Naive B cell (primary cell): ENCODE data around the gene FBXL13. TPM values are rescaled to one million over a fixed set of nuclear protein-coding genes. Genes with fewer than 3 reads are reported as not detected.
"Not testable (repeated sequence)": the region's sequence is repeated elsewhere in the genome, so short reads cannot be mapped to it uniquely, and the experiment has no call there.

ENCODE experiments used
- ATAC-seq, 2 donors: fragments of 150-1000 bp; cut with Tn5 transposase; 2 replicates each; pipeline ENCODE4 v1.10.0; 2021; ENCODE audit warnings: low read depth in 2 of 2, mild to moderate bottlenecking in 2 of 2, moderate library complexity in 2 of 2
- DNase-seq: peaks from one replicate; pipeline ENCODE4 v3.0.0; 2022
- H3K27ac Mint-ChIP-seq, 6 donors: one replicate each; pipeline ENCODE4 v1.8.0; 2020 to 2022; ENCODE audit warnings: mild to moderate bottlenecking in 6 of 6, mixed read lengths in 6 of 6, moderate library complexity in 5 of 6, inconsistent platforms in 2 of 6
- H3K27me3 Mint-ChIP-seq, 3 donors: one replicate each; pipeline ENCODE4 v1.8.0; 2021 to 2022; ENCODE audit warnings: mixed read lengths in 3 of 3, mild to moderate bottlenecking in 1 of 3
- H3K36me3 Mint-ChIP-seq, 2 donors: one replicate each; pipeline ENCODE4 v1.8.0; 2020 to 2022; ENCODE audit warnings: mixed read lengths in 2 of 2, inconsistent platforms in 1 of 2, mild to moderate bottlenecking in 1 of 2
- H3K4me1 Mint-ChIP-seq, 3 donors: one replicate each; pipeline ENCODE4 v1.8.0; 2020 to 2022; ENCODE audit warnings: mixed read lengths in 3 of 3, inconsistent platforms in 1 of 3, mild to moderate bottlenecking in 1 of 3, moderate library complexity in 1 of 3
- H3K4me3 Mint-ChIP-seq, 8 donors: one replicate each; pipeline ENCODE4 v1.8.0; 2020 to 2022; ENCODE audit warnings: mild to moderate bottlenecking in 8 of 8, mixed read lengths in 8 of 8, moderate library complexity in 8 of 8, inconsistent platforms in 2 of 8
- H3K9me3 Mint-ChIP-seq, 7 donors: one replicate each; pipeline ENCODE4 v1.8.0; 2020 to 2022; ENCODE audit warnings: mixed read lengths in 7 of 7, mild to moderate bottlenecking in 5 of 7, inconsistent platforms in 2 of 7, moderate library complexity in 1 of 7
- polyA plus RNA-seq, 6 donors: library from polyadenylated mRNA; unstranded; fragments of 300-500 nt; fragmentation: Illumina TruSeq; gene quantifications; one replicate each; pipeline ENCODE4 v1.2.3, GENCODE V29; 2021; ENCODE audit warnings: low read depth in 6 of 6

FBXL13 gene
- polyA plus RNA-seq, 6 donors from 2014 or later, result 0.45 to 1.8 (median 0.72) TPM; not detected in 1

DNA sequence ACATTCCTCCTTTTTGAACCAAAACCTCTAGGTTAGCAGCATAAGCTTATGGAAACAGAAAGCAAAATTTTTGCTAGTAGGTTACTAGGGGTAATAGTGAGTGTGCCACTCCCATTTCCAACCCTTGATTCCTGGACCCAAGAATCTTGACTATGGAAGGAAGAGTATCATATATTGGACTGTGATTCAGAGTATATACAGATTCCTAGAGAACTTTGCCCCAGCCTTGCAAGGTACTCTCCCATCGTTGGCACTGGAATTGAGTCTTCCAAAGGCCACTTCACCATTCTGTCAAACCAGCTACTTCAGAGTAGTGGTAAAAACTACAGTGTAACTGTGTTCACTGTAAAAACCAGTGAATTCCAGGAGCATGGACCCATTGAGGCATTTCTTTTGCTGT, 92.4 kb downstream of the FBXL13 start:
- Mint-ChIP-seq H3K27me3 (no peaks in the 10 kb centered on the region), H3K27ac (no peak overlapping the region), H3K9me3 (peaks cover 0 to 3% (median 0%) of the 10 kb centered on the region in 7 donors), H3K4me1 (no peaks in the 10 kb centered on the region), H3K36me3 (no peaks in the 10 kb centered on the region), H3K4me3 (no peak overlapping the region)
- DNase-seq, result no peak
- no peak for ATAC-seq

DNA sequence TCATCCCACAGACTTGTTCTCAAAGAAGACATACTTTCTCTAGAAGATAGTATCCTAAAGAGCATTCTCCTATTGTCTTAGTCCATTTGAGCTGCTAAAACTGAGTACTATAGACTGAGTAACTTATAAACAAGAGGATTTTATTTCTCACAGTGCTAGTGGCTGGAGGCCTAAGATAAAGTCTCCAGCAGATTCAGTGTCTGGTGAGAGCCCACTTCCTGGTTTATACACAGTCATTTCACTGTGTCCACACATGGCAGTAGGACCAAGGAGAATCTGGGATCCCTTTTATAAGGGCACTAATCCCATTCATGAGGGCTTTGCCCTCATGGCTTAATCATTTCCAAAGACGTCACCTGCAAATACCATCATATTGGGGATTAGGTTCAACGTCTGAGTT, 93.1 kb downstream of the FBXL13 start:
- Mint-ChIP-seq H3K4me3 (no peak overlapping the region), H3K4me1 (no peaks in the 10 kb centered on the region), H3K9me3 (peaks cover 0 to 6% (median 0%) of the 10 kb centered on the region in 7 donors), H3K27ac (peak overlapping the region in 2 of 6 donors; percentile 30 to 60), H3K27me3 (no peaks in the 10 kb centered on the region), H3K36me3 (no peaks in the 10 kb centered on the region)
- ATAC-seq (no peak), DNase-seq (no peak)

DNA sequence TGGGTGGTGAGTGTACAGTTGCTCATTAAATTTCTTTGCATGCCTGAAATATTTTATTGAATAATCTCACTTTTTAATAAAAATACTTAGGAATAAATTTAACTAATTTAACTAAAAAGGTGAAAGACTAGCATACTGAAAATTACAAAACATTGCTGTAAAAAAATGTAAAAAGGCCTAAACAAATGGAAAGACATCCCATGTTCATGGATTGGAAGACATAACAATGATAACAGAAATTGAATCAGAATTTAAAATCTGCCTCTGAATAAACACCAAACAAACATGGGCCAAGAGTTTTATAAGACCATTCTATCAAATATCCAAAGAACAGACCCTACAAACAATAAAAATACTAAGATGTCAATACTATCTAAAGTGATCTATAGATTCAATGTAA, 94.9 kb downstream of the FBXL13 start:
- Mint-ChIP-seq H3K36me3 (no peaks in the 10 kb centered on the region), H3K4me1 (no peaks in the 10 kb centered on the region), H3K27me3 (no peaks in the 10 kb centered on the region), H3K27ac (no peak overlapping the region), H3K4me3 (no peak overlapping the region), H3K9me3 (peaks cover 0 to 6% (median 0%) of the 10 kb centered on the region in 7 donors)
- no peak for DNase-seq
- ATAC-seq, result no peak

DNA sequence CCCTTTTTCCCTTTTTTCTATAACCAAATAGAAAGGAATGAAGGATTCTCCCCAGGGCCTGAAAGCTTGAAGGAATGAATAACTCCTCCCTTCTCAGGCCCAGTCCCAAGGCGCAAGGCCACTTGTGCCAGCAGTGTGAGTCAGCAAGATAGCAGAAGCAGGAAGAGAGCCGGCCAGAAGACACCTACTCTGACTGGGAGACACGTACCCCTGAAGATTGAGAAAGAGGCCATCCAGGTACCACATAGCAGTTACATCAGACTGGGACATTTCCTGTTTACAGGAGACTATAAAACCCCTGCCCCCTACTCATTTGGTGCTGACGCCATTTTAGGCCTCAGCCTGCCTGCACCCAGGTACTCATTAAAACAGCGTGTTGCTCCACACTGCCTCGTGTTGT, 96.3 kb downstream of the FBXL13 start:
- H3K27me3 Mint-ChIP-seq, result no peaks in the 10 kb centered on the region
- H3K9me3 Mint-ChIP-seq, result peaks cover 0 to 6% (median 0%) of the 10 kb centered on the region in 7 donors
- H3K36me3 Mint-ChIP-seq, result no peaks in the 10 kb centered on the region
- ATAC-seq, result no peak
- no peaks in the 10 kb centered on the region for H3K4me1 Mint-ChIP-seq
- H3K4me3 Mint-ChIP-seq, result no peak overlapping the region
- no peak for DNase-seq
- H3K27ac Mint-ChIP-seq, result no peak overlapping the region

DNA sequence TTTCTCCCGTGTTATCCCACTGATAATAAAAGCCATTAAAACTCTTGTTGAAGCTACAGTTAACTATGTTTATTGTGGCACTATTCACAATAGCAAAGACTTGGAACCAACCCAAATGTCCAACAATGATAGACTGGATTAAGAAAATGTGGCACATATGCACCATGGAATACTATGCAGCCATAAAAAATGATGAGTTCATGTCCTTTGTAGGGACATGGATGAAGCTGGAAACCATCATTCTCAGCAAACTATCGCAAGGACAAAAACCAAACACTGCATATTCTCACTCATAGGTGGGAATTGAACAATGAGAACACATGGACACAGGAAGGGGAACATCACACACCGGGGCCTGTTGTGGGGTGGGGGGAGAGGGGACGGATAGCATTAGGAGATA, 97.0 kb downstream of the FBXL13 start:
- not testable (repeated sequence) for H3K9me3 Mint-ChIP-seq, H3K4me1 Mint-ChIP-seq, H3K36me3 Mint-ChIP-seq, H3K4me3 Mint-ChIP-seq, DNase-seq, ATAC-seq, H3K27ac Mint-ChIP-seq, H3K27me3 Mint-ChIP-seq

DNA sequence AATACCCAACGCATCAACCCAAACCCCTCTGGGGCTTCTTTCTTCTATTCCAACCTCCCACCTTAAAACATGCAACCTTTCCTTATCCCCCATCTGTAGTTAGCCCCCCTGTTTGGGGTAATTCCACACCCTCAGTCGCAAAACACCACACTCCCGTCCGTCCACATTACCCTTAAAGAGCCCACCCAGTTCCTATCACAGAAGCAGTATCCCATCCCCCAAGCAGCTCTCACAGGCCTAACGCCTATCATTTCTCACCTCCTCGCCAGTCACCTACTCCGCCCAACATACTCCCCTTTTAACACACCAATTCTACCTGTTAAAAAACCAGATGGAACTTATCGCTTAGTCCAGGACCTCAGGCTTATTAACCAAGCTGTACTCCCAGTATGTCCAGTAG, 98.1 kb downstream of the FBXL13 start:
- ATAC-seq (no peak), DNase-seq (no peak)
- H3K27ac Mint-ChIP-seq, result peak overlapping the region in 1 of 6 donors; percentile 86
- H3K9me3 Mint-ChIP-seq, result peaks cover 0 to 3% (median 0%) of the 10 kb centered on the region in 7 donors
- no peaks in the 10 kb centered on the region for H3K4me1 Mint-ChIP-seq
- H3K36me3 Mint-ChIP-seq, result no peaks in the 10 kb centered on the region
- H3K27me3 Mint-ChIP-seq, result no peaks in the 10 kb centered on the region
- H3K4me3 Mint-ChIP-seq, result no peak overlapping the region

DNA sequence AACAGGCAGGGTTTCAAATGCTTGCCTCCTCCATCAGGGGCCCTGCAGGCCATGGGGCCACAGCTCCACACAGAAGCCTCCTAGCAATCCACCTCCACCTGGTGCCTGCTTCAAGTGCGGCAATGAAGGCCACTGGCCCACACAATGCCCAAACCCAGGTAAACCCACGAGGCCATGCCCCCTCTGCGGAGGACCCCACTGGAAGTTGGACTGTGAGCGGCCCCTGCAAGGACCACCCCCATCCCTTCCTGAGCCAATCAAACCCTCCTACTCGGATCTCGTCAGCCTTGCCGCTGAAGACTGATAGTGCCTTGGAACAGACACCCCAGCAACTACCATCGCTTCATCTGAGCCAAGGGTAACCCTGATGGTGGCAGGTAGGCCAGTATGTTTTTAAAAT, 98.7 kb downstream of the FBXL13 start:
- no peak overlapping the region for H3K4me3 Mint-ChIP-seq
- H3K27ac Mint-ChIP-seq, result no peak overlapping the region
- H3K9me3 Mint-ChIP-seq, result peaks cover 0 to 3% (median 0%) of the 10 kb centered on the region in 7 donors
- H3K27me3 Mint-ChIP-seq, result no peaks in the 10 kb centered on the region
- DNase-seq (no peak), ATAC-seq (no peak)
- no peaks in the 10 kb centered on the region for H3K4me1 Mint-ChIP-seq
- no peaks in the 10 kb centered on the region for H3K36me3 Mint-ChIP-seq

DNA sequence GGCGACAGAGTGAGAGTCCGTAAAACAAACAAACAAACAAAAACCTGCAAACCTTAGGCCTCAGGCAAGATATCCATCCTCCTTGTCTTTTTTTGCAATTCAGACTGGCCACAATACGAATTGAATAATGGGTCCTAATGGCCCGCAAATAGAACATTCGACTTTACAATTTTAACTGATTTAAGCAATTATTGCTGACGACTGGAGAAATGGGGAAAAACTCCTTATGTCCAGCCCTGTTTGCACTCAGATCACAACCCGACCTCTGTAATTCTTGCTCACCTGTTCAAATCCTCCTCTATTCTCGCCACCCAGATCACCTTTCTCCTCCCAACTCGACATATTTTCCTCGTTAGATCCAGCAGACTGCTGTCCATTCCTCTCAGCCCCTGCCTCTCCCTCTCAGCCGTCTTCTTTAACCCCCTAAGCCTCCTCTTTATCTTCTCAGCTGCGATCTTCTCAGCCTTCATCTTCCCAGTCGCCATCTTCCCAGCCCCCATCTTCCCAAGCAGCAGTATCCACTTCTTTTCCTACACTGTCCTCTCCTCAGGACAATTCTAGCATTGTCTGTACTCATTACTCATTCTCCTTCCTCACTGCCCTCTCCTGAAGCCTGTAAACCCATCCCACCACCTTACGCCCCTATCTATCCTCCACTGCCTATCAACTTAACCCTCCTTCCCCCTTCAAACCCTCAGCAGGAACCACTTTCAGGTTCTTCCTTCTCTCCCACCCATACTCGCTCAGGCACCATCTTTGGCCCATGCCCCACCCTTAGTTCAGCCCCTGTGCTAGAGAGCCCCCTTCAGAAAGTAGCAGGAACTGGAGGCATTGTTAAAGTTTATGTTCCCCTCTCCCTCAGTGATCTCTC, 100.0 kb downstream of the FBXL13 start:
- H3K27me3 Mint-ChIP-seq, result no peaks in the 10 kb centered on the region
- ATAC-seq (no peak), DNase-seq (no peak)
- peak overlapping the region in 1 of 6 donors; percentile 5 for H3K27ac Mint-ChIP-seq
- peaks cover 0 to 3% (median 0%) of the 10 kb centered on the region in 7 donors for H3K9me3 Mint-ChIP-seq
- H3K36me3 Mint-ChIP-seq, result no peaks in the 10 kb centered on the region
- peak overlapping the region in 1 of 8 donors; percentile 9 for H3K4me3 Mint-ChIP-seq
- no peaks in the 10 kb centered on the region for H3K4me1 Mint-ChIP-seq

DNA sequence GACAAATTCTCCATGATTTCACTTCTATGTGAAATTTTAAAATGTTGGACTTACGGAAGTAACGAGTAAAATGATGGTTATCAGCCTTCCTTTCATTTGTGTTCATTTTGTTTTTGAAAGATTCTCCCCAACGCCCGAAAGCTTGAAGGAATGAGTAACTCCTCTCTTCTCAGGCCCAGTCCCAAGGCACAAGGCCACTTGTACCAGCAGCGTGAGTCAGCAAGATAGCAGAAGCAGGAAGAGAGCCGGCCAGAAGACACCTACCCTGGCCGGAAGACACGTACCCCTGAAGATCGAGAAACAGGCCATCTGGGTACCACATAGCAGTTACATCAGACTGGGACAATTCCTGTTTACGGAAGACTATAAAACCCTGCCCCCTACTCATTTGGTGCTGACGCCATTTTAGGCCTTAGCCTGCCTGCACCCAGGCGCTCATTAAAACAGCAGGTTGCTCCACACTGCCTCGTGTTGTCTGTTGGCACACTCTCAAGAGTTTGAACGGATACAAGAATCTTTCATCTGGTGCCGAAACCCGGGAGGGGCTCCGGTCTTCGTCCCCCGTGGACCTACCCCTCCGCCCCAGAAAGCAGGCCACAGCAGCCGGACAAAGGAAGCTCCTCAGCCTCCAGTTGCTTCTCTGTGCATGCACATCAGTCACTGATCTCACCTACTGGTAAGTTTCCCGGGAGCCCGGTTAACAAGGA, 101.3 kb downstream of the FBXL13 start:
- Mint-ChIP-seq H3K27me3 (no peaks in the 10 kb centered on the region), H3K36me3 (no peaks in the 10 kb centered on the region), H3K27ac (no peak overlapping the region), H3K4me1 (no peaks in the 10 kb centered on the region), H3K9me3 (peaks cover 0 to 3% (median 0%) of the 10 kb centered on the region in 7 donors), H3K4me3 (no peak overlapping the region)
- ATAC-seq, result no peak
- DNase-seq, result no peak

DNA sequence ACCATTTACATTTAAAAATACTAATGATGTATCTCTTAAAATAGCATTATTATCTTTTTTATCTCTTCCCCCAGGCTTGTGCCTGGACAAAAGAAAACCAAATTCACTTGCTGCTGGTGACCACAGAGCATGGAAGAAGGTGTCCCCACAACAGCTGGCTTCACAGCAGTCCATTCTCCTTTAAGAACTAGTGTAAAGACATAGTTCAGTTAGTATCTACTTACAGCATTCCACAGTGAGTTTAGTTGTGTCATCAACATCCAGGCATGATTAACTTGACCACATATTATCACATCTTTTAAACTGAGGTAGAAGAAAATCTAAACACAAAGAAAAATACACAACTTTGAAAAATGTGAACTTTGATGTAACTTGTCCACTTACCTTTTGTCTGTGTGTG, 106.8 kb downstream of the FBXL13 start:
- Mint-ChIP-seq H3K4me1 (no peaks in the 10 kb centered on the region), H3K27ac (no peak overlapping the region), H3K4me3 (no peak overlapping the region), H3K9me3 (peaks cover 0 to 1% (median 0%) of the 10 kb centered on the region in 7 donors), H3K27me3 (no peaks in the 10 kb centered on the region), H3K36me3 (no peaks in the 10 kb centered on the region)
- ATAC-seq (no peak), DNase-seq (no peak)

DNA sequence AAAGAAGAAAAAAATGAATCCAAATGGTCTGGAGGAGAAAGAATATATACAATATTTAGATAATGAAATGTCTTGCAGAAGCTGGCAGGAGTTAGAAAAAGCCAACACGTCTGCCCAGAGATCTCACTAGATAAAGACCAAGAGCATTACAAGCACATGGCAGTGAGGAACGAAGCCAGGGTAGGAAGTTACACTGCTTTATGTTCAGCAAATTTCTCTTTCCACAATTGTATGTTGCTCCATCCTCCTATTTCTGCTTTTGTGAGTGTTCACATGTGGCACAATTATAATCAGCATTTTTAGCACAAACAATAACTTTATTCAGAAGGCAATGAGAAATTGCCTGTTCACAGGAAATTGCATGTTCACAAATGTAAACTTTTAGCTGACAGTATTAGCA, 108.1 kb downstream of the FBXL13 start:
- no peak overlapping the region for H3K27ac Mint-ChIP-seq
- no peaks in the 10 kb centered on the region for H3K27me3 Mint-ChIP-seq
- no peaks in the 10 kb centered on the region for H3K4me1 Mint-ChIP-seq
- no peak for DNase-seq
- ATAC-seq, result no peak
- H3K36me3 Mint-ChIP-seq, result no peaks in the 10 kb centered on the region
- H3K4me3 Mint-ChIP-seq, result no peak overlapping the region
- peaks cover 0 to 7% (median 4%) of the 10 kb centered on the region in 7 donors for H3K9me3 Mint-ChIP-seq

DNA sequence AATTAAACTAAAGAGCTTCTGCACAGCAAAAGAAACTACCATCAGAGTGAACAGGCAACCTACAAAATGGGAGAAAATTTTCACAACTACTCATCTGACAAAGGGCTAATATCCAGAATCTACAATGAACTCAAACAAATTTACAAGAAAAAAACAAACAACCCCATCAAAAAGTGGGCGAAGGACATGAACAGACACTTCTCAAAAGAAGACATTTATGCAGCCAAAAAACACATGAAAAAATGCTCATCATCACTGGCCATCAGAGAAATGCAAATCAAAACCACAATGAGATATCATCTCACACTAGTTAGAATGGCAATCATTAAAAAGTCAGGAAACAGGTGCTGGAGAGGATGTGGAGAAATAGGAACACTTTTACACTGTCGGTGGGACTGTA, 112.6 kb downstream of the FBXL13 start:
- H3K27ac Mint-ChIP-seq, H3K4me1 Mint-ChIP-seq, H3K36me3 Mint-ChIP-seq, H3K4me3 Mint-ChIP-seq, DNase-seq, ATAC-seq, H3K27me3 Mint-ChIP-seq: not testable (repeated sequence)
- peaks cover 0 to 15% (median 6%) of the 10 kb centered on the region in 7 donors for H3K9me3 Mint-ChIP-seq

DNA sequence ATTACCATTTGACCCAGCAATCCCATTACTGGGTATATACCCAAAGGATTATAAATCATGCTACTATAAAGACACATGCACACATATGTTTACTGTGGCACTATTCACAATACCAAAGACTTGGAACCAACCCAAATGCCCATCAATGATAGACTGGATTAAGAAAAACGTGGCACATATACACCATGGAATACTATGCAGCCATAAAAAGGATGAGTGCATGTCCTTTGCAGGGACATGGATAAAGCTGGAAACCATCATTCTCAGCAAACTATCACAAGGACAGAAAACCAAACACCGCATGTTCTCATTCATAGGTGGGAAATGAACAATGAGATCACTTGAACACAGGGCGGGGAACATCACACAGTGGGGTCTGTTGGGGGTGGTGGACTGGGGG, 116.6 kb downstream of the FBXL13 start:
- not testable (repeated sequence) for DNase-seq, H3K27me3 Mint-ChIP-seq, H3K4me1 Mint-ChIP-seq, H3K4me3 Mint-ChIP-seq, ATAC-seq, H3K27ac Mint-ChIP-seq
- Mint-ChIP-seq H3K36me3 (peaks cover 0 to 37% of the 10 kb centered on the region in 2 donors), H3K9me3 (peaks cover 9 to 55% (median 37%) of the 10 kb centered on the region in 7 donors)

DNA sequence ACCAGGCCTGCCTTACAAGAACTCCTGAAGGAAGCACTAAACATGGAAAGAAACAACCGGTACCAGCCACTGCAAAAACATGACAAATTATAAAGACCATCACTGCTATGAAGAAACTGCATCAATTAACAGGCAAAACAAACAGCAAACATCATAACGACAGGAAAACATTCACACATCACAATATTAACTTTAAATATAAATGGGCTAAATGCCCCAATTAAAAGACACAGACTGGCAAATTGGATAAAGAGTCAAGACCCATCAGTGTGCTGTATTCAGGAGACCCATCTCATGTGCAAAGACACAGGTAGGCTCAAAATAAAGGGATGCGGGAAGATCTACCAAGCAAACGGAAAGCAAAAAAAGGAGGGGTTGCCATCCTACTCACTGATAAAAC, 120.2 kb downstream of the FBXL13 start:
- ATAC-seq, H3K27ac Mint-ChIP-seq, H3K4me3 Mint-ChIP-seq, H3K4me1 Mint-ChIP-seq, DNase-seq, H3K27me3 Mint-ChIP-seq: not testable (repeated sequence)
- Mint-ChIP-seq H3K36me3 (peaks cover 0 to 46% of the 10 kb centered on the region in 2 donors), H3K9me3 (peaks cover 15 to 58% (median 35%) of the 10 kb centered on the region in 7 donors)
